Measurements from ENCODE around the gene ATP1A1. TPM values are rescaled to one million over a fixed set of nuclear protein-coding genes. Genes with fewer than 3 reads are reported as not detected.

Gene ATP1A1
- total RNA-seq, 1 experiment from 2014 or later: 239 TPM

DNA sequence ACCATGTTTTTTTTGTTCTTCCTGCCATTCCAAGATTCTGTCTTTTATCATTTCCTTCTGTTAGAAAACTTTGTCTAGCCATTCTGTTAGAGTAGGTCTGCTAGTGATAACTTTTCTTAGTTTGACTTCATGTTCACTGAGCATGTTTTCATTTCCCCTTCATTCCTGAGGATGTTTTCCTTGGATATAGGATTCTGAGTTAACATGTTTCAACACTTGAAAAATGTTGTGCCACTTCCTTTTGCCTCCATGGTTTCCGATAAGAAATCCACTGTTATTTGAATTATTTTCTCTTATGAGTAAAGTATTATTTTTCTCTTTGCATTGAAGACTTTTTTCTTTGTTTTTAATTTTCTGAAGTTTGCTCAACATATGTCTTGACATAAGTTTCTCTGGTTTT is 66.7 kb downstream of the ATP1A1 start:
- Mint-ChIP-seq H3K36me3 (ENCODE audit: insufficient read depth in 1 of 3, low read depth in 3 of 3) (no peaks in the 10 kb centered on the region), H3K4me3 (no peak overlapping the region), H3K27ac (no peak overlapping the region), H3K9me3 (no peaks in the 10 kb centered on the region), H3K4me1 (no peaks in the 10 kb centered on the region), H3K27me3 (ENCODE audit: low read depth) (no peaks in the 10 kb centered on the region)
- H3K4ac ChIP-seq (ENCODE audit: low read depth, low read length): no peak overlapping the region
- no peak for DNase-seq
- H3K14ac ChIP-seq (ENCODE audit: insufficient read depth, low read length): no peak overlapping the region
- H2BK12ac ChIP-seq (ENCODE audit: insufficient read length, low read depth, low read length): no peak overlapping the region
- H2BK20ac ChIP-seq (ENCODE audit: low read depth, low read length, poor library complexity, severe bottlenecking): no peak overlapping the region
- H3K4me1 ChIP-seq (ENCODE audit: insufficient read depth, low read length): no peaks in the 10 kb centered on the region
- H4K8ac ChIP-seq (replicated peaks; ENCODE audit: insufficient read length, low read depth, low read length): no peak overlapping the region
- H3K23me2 ChIP-seq (ENCODE audit: insufficient read length, low read depth, low read length, poor library complexity, severe bottlenecking): peaks cover 2% of the 10 kb centered on the region
- H4K5ac ChIP-seq (ENCODE audit: insufficient read length, low read depth, low read length): no peak overlapping the region
- H2BK120ac ChIP-seq (ENCODE audit: low read depth, low read length, poor library complexity, severe bottlenecking): no peak overlapping the region
- H3K18ac ChIP-seq (ENCODE audit: insufficient read length, low read depth, low read length): no peak overlapping the region
- no peaks in the 10 kb centered on the region for H3K27me3 ChIP-seq (ENCODE audit: insufficient read depth, low read length)
- no peaks in the 10 kb centered on the region for H3K79me1 ChIP-seq (ENCODE audit: insufficient read depth, low read depth, low read length, poor library complexity, severe bottlenecking)
- no peak overlapping the region for H2AK5ac ChIP-seq (ENCODE audit: insufficient read length, low read length)
- H3K23ac ChIP-seq (ENCODE audit: insufficient read length, low read depth, low read length): no peak overlapping the region
- H3K4me2 ChIP-seq (ENCODE audit: insufficient read depth, insufficient read length, low read length): no peak overlapping the region
- no peak overlapping the region for H2BK5ac ChIP-seq (ENCODE audit: insufficient read length, low read length)
- no peak overlapping the region for H2AFZ ChIP-seq (ENCODE audit: low read length)
- no CpG with 5 or more reads among the region's 1 CpG for WGBS (ENCODE audit: extremely low coverage, insufficient read length, low lambda C conversion rate)
- H2BK15ac ChIP-seq (ENCODE audit: low read depth, low read length): no peak overlapping the region
- H4K91ac ChIP-seq (ENCODE audit: insufficient read length, low read depth, low read length): no peak overlapping the region
- H3K27ac ChIP-seq (ENCODE audit: insufficient read length, low read depth, low read length): no peak overlapping the region
- no peaks in the 10 kb centered on the region for H4K20me1 ChIP-seq (ENCODE audit: control insufficient read depth, insufficient read depth, insufficient read length)
- TF ChIP-seq, protein P1, sequence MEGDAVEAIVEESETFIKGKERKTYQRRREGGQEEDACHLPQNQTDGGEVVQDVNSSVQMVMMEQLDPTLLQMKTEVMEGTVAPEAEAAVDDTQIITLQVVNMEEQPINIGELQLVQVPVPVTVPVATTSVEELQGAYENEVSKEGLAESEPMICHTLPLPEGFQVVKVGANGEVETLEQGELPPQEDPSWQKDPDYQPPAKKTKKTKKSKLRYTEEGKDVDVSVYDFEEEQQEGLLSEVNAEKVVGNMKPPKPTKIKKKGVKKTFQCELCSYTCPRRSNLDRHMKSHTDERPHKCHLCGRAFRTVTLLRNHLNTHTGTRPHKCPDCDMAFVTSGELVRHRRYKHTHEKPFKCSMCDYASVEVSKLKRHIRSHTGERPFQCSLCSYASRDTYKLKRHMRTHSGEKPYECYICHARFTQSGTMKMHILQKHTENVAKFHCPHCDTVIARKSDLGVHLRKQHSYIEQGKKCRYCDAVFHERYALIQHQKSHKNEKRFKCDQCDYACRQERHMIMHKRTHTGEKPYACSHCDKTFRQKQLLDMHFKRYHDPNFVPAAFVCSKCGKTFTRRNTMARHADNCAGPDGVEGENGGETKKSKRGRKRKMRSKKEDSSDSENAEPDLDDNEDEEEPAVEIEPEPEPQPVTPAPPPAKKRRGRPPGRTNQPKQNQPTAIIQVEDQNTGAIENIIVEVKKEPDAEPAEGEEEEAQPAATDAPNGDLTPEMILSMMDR (conservative IDR thresholded peaks at IDR 0.05): no peak
- H3K79me2 ChIP-seq (ENCODE audit: insufficient read depth, low read length): no peaks in the 10 kb centered on the region
- H3K9ac ChIP-seq (ENCODE audit: extremely low read depth, insufficient read length, low read length): no peak overlapping the region
- H3K56ac ChIP-seq (ENCODE audit: insufficient read length, low read depth, low read length): no peak overlapping the region
- no peak overlapping the region for H3T11ph ChIP-seq (ENCODE audit: low read length)
- no peaks in the 10 kb centered on the region for H3K9me3 ChIP-seq (ENCODE audit: control insufficient read depth, low read depth, low read length)

Measured in H9 (cell line).